GM18868 (cell line): ENCODE results near the gene TBC1D5.
"Not testable (repeated sequence)": the region's sequence is repeated elsewhere in the genome, so short reads cannot be mapped to it uniquely, and the experiment has no call there.

Experiments used
- ATAC-seq: cut with Tn5 transposase; IDR thresholded peaks from one replicate; pipeline ENCODE4 v1.9.1; 2021; ENCODE audit warnings: mild to moderate bottlenecking, moderate library complexity; ENCODE audit not compliant: unreplicated experiment

TBC1D5 gene

GRCh38 chr3:17423786-17424536 lies 318.5 kb downstream of the TBC1D5 start:
- ATAC-seq = peak; percentile 70

- ATAC-seq = no peak
Observed at GRCh38 chr3:17422636-17423035, 319.8 kb downstream of the TBC1D5 start.

DNA sequence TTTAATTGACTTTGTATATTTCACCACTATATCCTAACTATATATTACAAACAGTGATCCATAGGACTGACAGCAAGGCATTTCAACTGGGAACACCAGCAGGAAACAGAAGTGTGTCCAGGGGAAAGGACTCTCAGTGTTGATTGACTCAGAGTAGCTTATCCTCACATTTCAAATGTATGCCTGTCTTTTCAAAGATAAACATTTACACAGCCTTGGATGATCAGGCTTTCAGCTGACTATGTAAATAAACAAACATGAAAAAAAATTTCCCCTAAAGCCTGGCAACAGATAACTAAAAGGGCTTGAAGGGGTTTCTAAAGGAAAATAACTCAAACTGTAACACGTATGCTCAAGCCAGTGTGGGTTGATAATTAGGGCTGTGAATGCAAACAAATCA lies 321.8 kb downstream of the TBC1D5 start:
- ATAC-seq = no peak

DNA sequence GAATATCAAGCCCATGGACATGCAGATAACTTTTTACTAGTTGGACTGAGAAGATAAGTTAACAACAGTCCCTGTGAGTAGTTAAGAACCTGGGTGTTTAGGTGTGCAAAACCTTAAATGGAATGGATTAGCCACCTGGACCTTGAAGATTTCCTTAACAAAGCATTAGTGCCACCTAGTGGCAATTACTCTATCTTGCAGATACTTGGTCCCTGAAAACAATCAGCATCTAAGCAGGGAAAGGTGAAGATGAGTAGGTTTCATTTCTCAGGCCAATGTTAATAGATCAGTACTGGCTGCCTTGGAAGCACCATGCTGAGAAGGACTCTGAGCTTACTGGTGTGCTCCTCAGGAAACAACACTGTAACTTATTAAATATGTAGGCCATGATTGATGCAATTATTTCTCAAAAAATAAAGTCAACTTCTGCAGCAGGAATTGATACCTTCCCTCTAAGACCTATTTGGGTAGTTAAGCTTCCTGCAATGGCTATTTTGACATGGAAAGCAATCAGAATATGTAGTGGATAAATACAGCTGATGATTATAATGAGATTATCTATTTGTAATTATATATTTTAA lies 329.4 kb downstream of the TBC1D5 start:
- ATAC-seq = peak; percentile 91

GRCh38 chr3:17411157-17411877 lies 331.1 kb downstream of the TBC1D5 start:
- ATAC-seq = no peak

DNA sequence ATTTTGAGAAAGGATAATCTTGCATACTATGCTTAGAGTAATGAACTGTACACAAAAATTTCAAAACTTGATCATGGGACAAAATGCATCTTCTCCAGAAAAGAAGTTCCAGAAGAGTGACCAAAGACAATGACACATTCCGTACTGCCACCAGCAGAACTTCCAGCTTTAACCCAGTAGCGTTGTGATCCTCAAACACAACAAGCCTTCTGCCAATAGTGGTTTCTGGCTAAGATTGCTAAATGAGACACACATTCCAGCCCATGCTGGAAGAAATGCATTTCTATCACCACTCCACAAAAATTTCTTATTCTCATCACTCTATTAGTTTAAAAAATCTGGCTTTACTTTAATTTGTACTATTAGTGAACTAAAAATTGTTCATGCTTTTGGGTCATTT lies 334.9 kb downstream of the TBC1D5 start:
- ATAC-seq = no peak

DNA sequence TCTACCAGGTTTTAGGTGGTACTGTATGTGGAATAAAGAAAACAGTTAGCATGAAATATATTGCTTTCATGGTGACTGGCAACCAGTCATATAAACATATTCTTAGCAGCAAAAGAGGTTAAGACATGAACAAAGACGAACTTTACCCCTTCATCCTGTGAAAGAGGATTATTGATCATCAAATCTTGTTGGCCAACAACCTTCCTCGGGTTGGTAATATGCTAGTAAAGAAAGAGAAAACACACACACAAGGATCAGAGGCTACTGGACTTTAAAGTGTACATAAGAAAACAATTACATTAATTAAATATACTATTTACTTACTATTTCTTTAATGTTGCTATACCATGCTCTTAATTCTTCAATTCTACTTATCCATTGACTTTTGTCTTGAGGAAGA lies 337.9 kb downstream of the TBC1D5 start:
- ATAC-seq = no peak

DNA sequence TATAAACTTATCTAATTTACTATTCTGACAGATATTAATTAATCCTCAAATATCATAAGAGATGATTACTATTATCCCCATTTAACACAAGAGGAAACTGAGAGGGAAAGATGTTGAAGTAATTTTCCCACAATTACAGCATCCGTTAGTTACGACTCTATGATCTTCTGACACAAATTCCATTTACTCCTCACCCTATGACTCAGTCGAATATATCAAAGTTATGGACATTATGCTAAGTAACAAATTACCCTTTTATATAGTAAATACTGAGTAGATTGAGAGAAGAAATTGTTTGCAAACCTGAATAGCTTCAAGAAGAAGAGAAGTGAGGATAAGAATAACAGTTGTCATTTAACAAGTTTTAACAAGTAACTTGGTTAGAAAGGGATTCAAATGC lies 340.0 kb downstream of the TBC1D5 start:
- no peak for ATAC-seq

GRCh38 chr3:17401912-17402311 lies 340.5 kb downstream of the TBC1D5 start:
- ATAC-seq = no peak

DNA sequence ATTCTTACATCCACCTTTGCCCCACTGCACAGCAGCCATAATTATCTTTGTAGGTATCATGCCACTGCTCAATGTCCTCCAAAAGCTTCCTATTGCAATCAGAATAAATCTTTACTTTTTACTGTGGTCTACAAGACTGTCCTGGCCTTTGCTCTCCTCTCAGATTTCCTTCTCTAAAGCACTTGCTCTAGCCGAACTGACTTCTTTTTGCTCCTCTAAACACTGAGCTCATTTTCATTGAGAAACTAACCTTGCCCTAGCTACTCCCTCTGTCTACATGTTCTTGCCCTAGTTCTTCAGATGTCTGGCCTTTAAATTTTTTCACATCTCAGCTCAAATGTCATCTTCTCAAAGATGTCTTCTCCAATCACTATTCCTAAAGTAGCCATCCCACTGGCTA lies 342.8 kb downstream of the TBC1D5 start:
- ATAC-seq = peak; percentile 41

DNA sequence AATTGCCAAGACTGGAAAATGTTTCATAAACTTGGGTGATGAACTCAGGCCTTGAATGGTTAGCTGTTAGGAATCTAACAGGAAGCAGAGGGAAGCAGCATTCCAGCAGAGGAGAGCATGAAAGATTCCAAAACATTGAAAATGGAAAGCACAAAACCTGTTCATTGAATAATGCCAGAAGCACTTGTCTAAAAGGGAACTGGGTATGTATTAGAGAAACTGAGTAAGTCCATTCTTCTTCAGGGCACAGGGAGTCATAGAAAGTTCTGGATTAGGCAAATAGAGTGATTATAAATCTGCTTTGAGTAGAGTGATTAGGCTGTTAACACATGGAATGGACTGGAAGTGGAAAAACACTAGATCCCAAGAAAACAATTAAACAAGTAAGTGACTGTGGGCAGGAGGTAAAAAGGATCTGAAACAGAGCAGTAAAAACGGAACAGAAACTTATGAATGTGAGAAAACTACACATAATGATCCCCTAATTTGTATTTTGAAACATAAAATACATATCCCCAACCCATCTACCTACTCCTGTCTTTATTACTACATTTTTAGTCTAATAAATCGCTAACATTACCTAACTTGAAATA lies 343.4 kb downstream of the TBC1D5 start:
- peak; percentile 98 for ATAC-seq

DNA sequence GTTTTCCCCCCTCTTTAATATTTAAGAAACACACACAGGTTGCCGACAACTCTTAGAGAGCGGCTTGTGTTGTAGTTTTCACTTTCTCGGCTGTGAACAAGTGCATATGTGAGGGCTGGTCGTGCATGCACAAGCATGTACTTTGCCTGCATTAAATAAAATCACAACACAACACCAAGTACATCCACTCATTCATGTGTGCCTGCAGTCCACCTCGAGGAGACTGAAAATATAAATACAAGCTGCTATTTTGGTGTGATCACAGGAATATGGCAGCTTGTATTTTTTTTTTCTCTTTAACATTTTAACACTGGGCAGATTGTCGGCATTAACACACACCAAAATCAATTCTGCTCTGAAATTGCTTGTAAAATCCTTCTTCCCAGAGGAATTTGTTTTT lies 346.4 kb downstream of the TBC1D5 start:
- ATAC-seq = no peak

GRCh38 chr3:17394541-17395155 lies 347.8 kb downstream of the TBC1D5 start:
- ATAC-seq = no peak

DNA sequence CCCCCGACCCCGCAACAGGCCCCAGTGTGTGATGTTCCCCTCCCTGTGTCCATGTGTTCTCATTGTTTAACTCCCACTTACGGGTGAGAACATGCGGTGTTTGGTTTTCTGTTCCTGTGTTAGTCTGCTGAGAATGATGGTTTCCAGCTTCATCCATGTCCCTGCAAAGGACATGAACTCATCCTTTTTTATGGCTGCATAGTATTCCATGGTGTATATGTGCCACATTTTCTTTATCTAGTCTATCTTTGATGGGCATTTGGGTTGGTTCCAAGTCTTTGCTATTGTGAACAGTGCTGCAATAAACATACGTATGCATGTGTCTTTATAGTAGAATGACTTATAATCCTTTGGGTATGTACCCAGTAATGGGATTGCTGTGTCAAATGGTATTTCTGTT lies 349.9 kb downstream of the TBC1D5 start:
- not testable (repeated sequence) for ATAC-seq

GRCh38 chr3:17390785-17391184 lies 351.6 kb downstream of the TBC1D5 start:
- ATAC-seq = no peak

DNA sequence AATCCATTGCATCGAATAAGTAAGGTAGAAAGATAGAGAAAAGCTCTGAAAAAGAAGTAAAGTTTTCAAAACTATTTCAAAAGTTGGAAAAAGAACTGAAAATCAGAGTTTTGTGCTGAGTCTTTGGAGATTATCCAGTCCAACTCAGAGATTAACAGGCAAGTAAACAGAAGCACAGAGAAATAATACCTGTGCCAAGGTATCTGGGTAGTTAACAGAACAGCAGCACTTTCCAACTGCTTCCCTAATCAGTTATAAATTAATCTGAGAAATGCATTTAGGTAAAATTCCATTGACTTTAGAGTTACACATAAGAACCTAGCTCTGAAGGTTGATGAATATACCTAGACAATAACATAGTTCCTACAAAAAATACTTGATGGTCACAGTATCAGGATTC lies 355.3 kb downstream of the TBC1D5 start:
- ATAC-seq = no peak

GRCh38 chr3:17386432-17386831 lies 356.0 kb downstream of the TBC1D5 start:
- no peak for ATAC-seq

- ATAC-seq = no peak
Observed at GRCh38 chr3:17384567-17385296, 357.7 kb downstream of the TBC1D5 start.

- ATAC-seq = no peak
Observed at GRCh38 chr3:17373304-17373703, 369.1 kb downstream of the TBC1D5 start.

DNA sequence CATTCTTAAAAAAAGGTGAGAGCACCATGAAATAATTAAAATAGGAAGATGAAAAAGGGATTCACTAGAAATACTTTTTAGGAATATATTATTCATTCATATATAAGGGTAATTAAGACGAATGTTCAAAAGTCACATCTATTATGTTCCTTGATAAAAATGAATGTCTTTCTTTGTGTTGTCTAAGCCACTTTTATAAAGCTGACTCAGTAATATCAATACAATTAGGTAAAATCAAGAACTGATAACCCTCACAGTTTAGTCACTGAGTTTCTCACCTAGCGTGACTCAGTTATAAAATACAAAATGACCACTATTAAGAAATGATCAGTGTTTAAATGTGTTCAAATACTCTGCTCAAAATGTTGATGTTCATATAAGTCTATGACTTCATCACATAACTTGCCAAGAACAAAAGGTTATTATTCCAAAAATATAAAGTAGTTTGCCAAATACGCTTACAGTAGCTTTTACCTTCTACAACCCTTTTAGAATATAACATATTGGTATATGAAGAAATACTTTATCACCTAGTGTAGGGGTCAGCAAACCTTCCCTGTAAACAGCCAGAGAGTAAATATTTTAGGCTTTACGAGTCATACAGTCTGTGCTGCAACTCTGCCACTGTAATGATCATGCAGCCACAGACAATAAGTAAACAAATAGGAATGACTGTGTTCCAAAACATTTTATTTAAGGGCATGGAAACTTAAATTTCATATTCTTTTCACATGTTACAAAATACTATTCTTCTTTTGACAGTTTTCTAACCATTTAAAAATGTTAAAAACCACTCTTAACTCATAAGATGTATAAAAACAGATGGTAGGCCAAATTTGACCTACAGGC lies 369.8 kb downstream of the TBC1D5 start:
- ATAC-seq = no peak
